Duodenal mucosa (tissue), 2 donors: ENCODE measurements around the gene EIF1.
A peak's percentile ranks its signal among the peaks of the same experiment; 100 is the strongest.

Source experiments
- H3K27ac ChIP-seq: one replicate; pipeline ENCODE4 v1.7.0; 2013; ENCODE audit warnings: low read depth, low read length
- H3K27me3 ChIP-seq, 2 donors: one replicate each; pipeline ENCODE4 v1.7.0; 2013; ENCODE audit warnings: low read length in 2 of 2, control low read depth in 1 of 2; ENCODE audit not compliant: insufficient read depth in 2 of 2, control insufficient read depth in 1 of 2
- H3K36me3 ChIP-seq, 2 donors: one replicate each; pipeline ENCODE4 v1.7.0; 2013; ENCODE audit warnings: low read length in 2 of 2, control low read depth in 1 of 2; ENCODE audit not compliant: insufficient read depth in 2 of 2, control insufficient read depth in 1 of 2
- H3K4me1 ChIP-seq, 2 donors: one replicate each; pipeline ENCODE4 v1.7.0; 2013; ENCODE audit warnings: low read length in 2 of 2, control low read depth in 1 of 2; ENCODE audit not compliant: insufficient read depth in 2 of 2, control insufficient read depth in 1 of 2
- H3K4me3 ChIP-seq, 2 donors: one replicate each; pipeline ENCODE4 v1.7.0; 2013; ENCODE audit warnings: low read length in 2 of 2, low read depth in 1 of 2
- H3K9ac ChIP-seq, 2 donors: one replicate each; pipeline ENCODE4 v1.7.0; 2013; ENCODE audit warnings: low read length in 2 of 2, low read depth in 1 of 2
- H3K9me3 ChIP-seq, 2 donors: one replicate each; pipeline ENCODE4 v1.7.0; 2013; ENCODE audit warnings: low read length in 2 of 2, control low read depth in 1 of 2; ENCODE audit not compliant: control insufficient read depth in 1 of 2

Gene EIF1

GRCh38 chr17:41656249-41657023, 32.2 kb upstream of the EIF1 start:
- no peaks in the 10 kb centered on the region for H3K9me3 ChIP-seq
- peak overlapping the region; percentile 94 for H3K27ac ChIP-seq
- no peak overlapping the region for H3K4me3 ChIP-seq
- peak overlapping the region; percentile 70 to 84 for H3K9ac ChIP-seq
- peaks cover 67 to 80% of the 10 kb centered on the region in 2 donors for H3K4me1 ChIP-seq
- no peaks in the 10 kb centered on the region for H3K27me3 ChIP-seq
- H3K36me3 ChIP-seq = no peaks in the 10 kb centered on the region

DNA sequence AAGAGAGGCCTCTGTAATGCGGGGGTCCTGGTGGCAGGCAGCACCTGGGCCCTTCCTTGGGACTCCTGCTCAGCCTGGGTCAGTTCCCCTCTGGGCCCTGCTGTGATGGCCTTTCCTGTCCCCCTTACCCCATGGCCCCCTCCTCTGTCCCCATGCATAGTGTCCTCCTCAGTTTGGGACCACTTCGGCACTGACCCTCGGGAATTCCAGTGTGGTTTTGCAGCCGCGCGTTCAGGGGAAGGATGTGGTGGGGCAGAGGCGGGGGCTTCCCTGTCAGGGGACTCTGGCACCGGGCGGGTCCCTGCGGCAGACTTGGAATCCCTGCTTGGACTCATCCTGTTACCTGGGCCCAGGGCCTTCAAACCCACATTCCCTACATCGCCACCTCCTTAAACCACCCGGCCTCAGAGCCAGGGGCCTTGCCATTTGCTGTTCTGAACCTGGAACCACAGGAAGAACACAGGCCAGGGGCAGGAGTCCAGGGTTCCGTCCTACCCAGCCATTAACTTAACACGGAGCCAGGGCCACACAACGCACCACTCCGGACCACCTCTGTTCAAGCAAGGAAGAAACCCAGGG, 31.4 kb upstream of the EIF1 start:
- Histone ChIP-seq H3K4me1 (peaks cover 60 to 72% of the 10 kb centered on the region in 2 donors), H3K9ac (peak overlapping the region; percentile 70 to 84), H3K9me3 (no peaks in the 10 kb centered on the region), H3K4me3 (no peak overlapping the region), H3K27me3 (no peaks in the 10 kb centered on the region), H3K27ac (peak overlapping the region; percentile 94), H3K36me3 (no peaks in the 10 kb centered on the region)

- H3K27me3 ChIP-seq = no peaks in the 10 kb centered on the region
- H3K9ac ChIP-seq = peak overlapping the region; percentile 7 to 84
- H3K9me3 ChIP-seq = no peaks in the 10 kb centered on the region
- H3K4me3 ChIP-seq = no peak overlapping the region
- no peaks in the 10 kb centered on the region for H3K36me3 ChIP-seq
- H3K4me1 ChIP-seq = peaks cover 58 to 66% of the 10 kb centered on the region in 2 donors
- H3K27ac ChIP-seq = no peak overlapping the region
Measured at GRCh38 chr17:41657936-41658335, 30.7 kb upstream of the EIF1 start.

DNA sequence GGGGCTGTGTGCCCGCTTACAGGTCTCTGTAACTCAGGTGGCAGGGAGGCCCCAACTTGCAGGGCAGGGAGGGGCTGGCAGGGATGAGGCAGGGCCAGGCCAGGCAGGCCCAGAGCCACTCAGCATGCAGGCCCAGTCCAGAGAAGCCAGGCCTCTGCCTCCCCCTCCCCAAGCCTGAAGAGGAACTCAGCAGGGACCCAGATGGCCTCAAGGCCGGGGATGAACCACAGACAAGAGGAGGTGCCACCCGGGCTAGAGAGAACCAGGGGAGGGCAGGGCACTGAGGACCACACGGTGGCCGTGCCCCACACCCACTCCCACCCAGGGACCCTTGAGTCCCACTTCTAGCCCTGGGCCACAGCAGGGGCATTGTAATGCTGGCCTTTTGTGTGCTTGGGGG, 29.8 kb upstream of the EIF1 start:
- peaks cover 49 to 57% of the 10 kb centered on the region in 2 donors for H3K4me1 ChIP-seq
- peak overlapping the region in 1 of 2 donors; percentile 84 for H3K9ac ChIP-seq

GRCh38 chr17:41659427-41660212, 29.1 kb upstream of the EIF1 start:
- no peak overlapping the region for H3K9ac ChIP-seq
- H3K27me3 ChIP-seq = no peaks in the 10 kb centered on the region
- peaks cover 45 to 58% of the 10 kb centered on the region in 2 donors for H3K4me1 ChIP-seq
- no peak overlapping the region for H3K27ac ChIP-seq
- H3K36me3 ChIP-seq = no peaks in the 10 kb centered on the region
- H3K9me3 ChIP-seq = no peaks in the 10 kb centered on the region
- no peak overlapping the region for H3K4me3 ChIP-seq

More for the DNA sequence above, 29.8 kb upstream of the EIF1 start:
- no peaks in the 10 kb centered on the region for H3K36me3 ChIP-seq
- H3K4me3 ChIP-seq = no peak overlapping the region
- H3K9me3 ChIP-seq = no peaks in the 10 kb centered on the region
- no peaks in the 10 kb centered on the region for H3K27me3 ChIP-seq
- H3K27ac ChIP-seq = no peak overlapping the region

DNA sequence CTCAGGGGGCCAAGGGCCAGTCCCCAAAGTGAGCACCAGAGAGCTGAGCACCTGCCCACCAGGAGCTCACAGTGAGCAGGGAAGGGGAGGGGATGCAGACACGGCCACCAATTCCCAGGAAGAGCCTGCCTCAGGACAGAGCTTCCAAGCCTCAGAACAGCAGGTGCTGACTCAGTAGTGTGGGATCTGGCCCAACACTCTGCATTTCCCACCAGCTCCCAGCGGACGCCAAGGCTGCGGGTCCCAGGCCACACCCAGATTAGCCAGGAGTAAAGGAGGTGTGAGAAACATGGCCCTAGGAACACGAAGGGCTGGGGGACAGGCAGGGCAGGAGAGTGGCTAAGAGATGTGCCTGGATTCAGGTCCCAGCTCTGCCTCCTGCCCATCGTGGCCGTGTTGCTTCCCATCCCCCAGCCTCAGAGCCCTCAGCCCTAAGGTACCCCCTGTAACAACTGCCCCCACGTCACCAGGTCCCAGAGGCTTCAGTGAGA, 28.4 kb upstream of the EIF1 start:
- no peaks in the 10 kb centered on the region for H3K36me3 ChIP-seq
- H3K4me3 ChIP-seq = no peak overlapping the region
- peaks cover 39 to 56% of the 10 kb centered on the region in 2 donors for H3K4me1 ChIP-seq
- H3K9me3 ChIP-seq = no peaks in the 10 kb centered on the region
- no peak overlapping the region for H3K9ac ChIP-seq
- no peak overlapping the region for H3K27ac ChIP-seq
- no peaks in the 10 kb centered on the region for H3K27me3 ChIP-seq

GRCh38 chr17:41663451-41664171, 25.1 kb upstream of the EIF1 start:
- no peak overlapping the region for H3K27ac ChIP-seq
- no peaks in the 10 kb centered on the region for H3K36me3 ChIP-seq
- H3K4me1 ChIP-seq = peaks cover 27 to 38% of the 10 kb centered on the region in 2 donors
- no peaks in the 10 kb centered on the region for H3K9me3 ChIP-seq
- H3K27me3 ChIP-seq = no peaks in the 10 kb centered on the region
- peak overlapping the region in 1 of 2 donors; percentile 9 for H3K9ac ChIP-seq
- H3K4me3 ChIP-seq = no peak overlapping the region

GRCh38 chr17:41664172-41664457, 24.6 kb upstream of the EIF1 start:
- no peaks in the 10 kb centered on the region for H3K9me3 ChIP-seq
- H3K9ac ChIP-seq = peak overlapping the region in 1 of 2 donors; percentile 9
- H3K36me3 ChIP-seq = no peaks in the 10 kb centered on the region
- no peaks in the 10 kb centered on the region for H3K27me3 ChIP-seq
- H3K4me1 ChIP-seq = peaks cover 22 to 33% of the 10 kb centered on the region in 2 donors
- no peak overlapping the region for H3K27ac ChIP-seq
- no peak overlapping the region for H3K4me3 ChIP-seq

DNA sequence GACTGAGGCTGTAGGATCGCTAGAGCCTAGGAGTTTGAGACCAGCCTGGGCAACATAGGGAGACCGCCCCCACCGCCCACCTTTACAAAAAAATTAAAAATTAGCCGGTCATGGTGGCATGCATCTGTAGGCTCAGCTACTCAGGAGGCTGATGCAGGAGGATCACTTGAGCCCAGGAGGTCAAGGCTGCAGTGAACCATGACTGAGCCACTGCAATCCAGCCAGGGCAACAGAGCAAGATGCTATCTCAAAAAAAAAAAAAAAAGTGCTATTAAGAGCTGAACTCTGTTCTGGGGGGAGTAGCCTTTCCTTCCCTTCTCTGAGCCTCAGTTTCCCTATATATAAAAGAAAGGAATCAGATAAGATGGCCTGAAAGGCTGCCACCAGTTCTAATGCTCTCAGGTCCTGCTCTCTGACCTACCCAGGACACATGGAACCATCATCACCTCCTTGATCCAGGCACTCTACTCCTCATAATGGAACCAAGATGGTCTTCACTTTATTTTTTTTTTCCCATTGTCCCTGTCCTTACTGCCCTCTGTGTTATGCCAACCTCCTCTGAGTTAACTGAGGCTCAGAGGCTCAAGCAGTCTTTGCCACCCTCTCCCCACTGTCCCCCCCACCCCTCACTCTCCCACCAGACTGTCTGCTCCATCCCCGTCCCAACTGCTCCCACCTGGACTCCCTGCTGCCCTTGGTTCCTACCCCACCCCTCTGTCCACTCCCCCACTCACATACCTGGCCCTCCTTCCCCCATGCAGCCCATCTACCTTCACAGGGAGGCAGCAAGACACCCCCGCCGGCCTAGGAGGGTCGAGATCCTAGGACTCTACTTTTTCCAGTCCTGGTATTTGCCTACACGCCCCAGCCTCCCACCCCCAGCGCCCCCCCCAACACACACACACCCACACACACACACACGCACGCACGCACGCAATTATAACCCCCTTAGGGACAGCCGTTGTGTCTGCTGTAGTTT, 23.8 kb upstream of the EIF1 start:
- no peaks in the 10 kb centered on the region for H3K36me3 ChIP-seq
- H3K27me3 ChIP-seq = no peaks in the 10 kb centered on the region
- H3K9me3 ChIP-seq = no peaks in the 10 kb centered on the region
- H3K4me1 ChIP-seq = peaks cover 21 to 25% of the 10 kb centered on the region in 2 donors
- H3K9ac ChIP-seq = peak overlapping the region; percentile 93 to 94
- H3K4me3 ChIP-seq = peak overlapping the region; percentile 79 to 93
- no peak overlapping the region for H3K27ac ChIP-seq
